ENCODE results near the gene GGTLC2. TPM values are rescaled to one million over a fixed set of nuclear protein-coding genes. Genes with fewer than 3 reads are reported as not detected.

Gene GGTLC2
- total RNA-seq, 1 experiment from 2014 or later = not detected

DNA sequence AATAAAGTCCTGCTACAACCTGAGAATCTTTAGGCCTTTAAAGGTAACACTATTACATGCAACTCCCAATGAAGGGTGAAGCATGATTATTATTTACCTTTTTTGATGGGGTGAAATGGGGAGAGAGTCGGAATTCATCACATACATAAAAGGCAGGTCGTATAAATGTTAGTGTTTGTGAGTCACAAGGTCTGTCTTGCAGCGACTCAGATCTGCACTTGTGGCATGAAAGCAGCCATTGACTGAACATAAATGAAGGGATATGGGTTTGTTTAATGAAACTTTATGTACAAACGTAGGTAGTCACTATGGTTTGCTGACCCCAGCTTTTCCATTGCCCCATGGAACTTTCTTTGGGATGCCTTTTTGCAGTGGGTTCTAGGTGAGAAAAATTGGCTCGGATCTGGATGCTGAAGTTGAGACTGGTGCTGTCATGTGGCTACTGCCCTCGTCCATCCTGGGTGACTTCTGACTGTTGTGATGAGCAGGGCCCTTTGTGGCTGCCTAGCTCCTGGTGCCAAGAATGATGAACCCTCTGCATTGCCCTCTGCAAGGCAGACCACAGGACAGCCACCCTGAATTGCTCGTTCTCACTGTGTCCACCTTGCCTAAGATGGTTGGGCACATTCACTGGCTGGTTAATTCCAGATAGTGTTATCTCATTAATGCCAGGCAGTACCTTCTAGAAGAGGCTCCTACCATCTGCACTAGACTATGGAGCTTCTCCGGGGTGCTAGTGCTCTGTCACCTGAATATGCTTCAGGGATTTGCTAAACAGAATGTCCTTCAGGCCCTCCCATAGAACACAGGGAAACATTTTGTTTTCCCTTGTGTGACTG is 11.3 kb downstream of the GGTLC2 start:
- BruUV-seq (replicated peaks) = no TSS peak
- TF ChIP-seq, protein P1, sequence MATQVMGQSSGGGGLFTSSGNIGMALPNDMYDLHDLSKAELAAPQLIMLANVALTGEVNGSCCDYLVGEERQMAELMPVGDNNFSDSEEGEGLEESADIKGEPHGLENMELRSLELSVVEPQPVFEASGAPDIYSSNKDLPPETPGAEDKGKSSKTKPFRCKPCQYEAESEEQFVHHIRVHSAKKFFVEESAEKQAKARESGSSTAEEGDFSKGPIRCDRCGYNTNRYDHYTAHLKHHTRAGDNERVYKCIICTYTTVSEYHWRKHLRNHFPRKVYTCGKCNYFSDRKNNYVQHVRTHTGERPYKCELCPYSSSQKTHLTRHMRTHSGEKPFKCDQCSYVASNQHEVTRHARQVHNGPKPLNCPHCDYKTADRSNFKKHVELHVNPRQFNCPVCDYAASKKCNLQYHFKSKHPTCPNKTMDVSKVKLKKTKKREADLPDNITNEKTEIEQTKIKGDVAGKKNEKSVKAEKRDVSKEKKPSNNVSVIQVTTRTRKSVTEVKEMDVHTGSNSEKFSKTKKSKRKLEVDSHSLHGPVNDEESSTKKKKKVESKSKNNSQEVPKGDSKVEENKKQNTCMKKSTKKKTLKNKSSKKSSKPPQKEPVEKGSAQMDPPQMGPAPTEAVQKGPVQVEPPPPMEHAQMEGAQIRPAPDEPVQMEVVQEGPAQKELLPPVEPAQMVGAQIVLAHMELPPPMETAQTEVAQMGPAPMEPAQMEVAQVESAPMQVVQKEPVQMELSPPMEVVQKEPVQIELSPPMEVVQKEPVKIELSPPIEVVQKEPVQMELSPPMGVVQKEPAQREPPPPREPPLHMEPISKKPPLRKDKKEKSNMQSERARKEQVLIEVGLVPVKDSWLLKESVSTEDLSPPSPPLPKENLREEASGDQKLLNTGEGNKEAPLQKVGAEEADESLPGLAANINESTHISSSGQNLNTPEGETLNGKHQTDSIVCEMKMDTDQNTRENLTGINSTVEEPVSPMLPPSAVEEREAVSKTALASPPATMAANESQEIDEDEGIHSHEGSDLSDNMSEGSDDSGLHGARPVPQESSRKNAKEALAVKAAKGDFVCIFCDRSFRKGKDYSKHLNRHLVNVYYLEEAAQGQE (IDR thresholded peaks at IDR 0.05; ENCODE audit: insufficient read depth in 1 of 2, low read depth in 2 of 2, low read length in 1 of 2) = no peak
- TF ChIP-seq, protein P2, sequence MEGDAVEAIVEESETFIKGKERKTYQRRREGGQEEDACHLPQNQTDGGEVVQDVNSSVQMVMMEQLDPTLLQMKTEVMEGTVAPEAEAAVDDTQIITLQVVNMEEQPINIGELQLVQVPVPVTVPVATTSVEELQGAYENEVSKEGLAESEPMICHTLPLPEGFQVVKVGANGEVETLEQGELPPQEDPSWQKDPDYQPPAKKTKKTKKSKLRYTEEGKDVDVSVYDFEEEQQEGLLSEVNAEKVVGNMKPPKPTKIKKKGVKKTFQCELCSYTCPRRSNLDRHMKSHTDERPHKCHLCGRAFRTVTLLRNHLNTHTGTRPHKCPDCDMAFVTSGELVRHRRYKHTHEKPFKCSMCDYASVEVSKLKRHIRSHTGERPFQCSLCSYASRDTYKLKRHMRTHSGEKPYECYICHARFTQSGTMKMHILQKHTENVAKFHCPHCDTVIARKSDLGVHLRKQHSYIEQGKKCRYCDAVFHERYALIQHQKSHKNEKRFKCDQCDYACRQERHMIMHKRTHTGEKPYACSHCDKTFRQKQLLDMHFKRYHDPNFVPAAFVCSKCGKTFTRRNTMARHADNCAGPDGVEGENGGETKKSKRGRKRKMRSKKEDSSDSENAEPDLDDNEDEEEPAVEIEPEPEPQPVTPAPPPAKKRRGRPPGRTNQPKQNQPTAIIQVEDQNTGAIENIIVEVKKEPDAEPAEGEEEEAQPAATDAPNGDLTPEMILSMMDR (IDR thresholded peaks at IDR 0.05) = no peak
- no peak for TF ChIP-seq POLR2AphosphoS5 (IDR thresholded peaks at IDR 0.05; ENCODE audit: low read depth, low read length)

DNA sequence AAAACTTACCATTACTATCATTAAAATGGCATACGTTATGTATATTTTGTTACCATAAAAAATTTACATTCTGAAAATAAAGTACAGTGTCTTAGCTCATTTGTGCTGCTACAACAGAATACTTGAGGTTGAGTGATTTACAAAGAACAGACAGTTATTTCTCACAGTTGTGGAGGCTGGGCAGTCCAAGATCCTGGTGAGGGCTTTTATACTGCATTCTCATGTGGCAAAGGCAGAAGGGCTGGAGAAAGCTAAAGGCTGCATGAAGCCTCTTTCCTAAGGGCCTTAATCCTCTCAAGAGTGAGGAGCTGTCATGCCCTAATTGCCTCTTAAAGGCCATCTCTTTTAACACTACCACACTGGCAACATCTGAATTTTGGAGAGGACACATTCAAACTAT is 13.3 kb downstream of the GGTLC2 start:
- TF ChIP-seq POLR2AphosphoS5 (IDR thresholded peaks at IDR 0.05; ENCODE audit: low read depth, low read length) = no peak
- no peak for TF ChIP-seq SIN3A (IDR thresholded peaks at IDR 0.05; ENCODE audit: borderline replicate concordance, insufficient read depth, low read depth, low read length)
- TF ChIP-seq TCF7L2 (IDR thresholded peaks at IDR 0.05; ENCODE audit: low read depth, low read length) = no peak
- TF ChIP-seq, protein P1 (IDR thresholded peaks at IDR 0.05; ENCODE audit: insufficient read depth in 1 of 2, low read depth in 2 of 2, low read length in 1 of 2) = no peak
- TF ChIP-seq, protein P2 (IDR thresholded peaks at IDR 0.05) = no peak
- Histone ChIP-seq H3K27ac (ENCODE audit: low read length) (no peak overlapping the region), H3K4me3 (ENCODE audit: low read depth in 2 of 2, low read length in 2 of 2) (no peak overlapping the region), H3K36me3 (ENCODE audit: control insufficient read depth, insufficient read depth, low read length) (no peaks in the 10 kb centered on the region), H3K9me3 (ENCODE audit: control insufficient read depth, insufficient read depth, low read depth, low read length) (no peaks in the 10 kb centered on the region), H3K27me3 (ENCODE audit: control insufficient read depth, insufficient read depth, low read length) (no peaks in the 10 kb centered on the region; the same call in 1 of the 2 replicates), H3K4me1 (ENCODE audit: control insufficient read depth, insufficient read depth, low read length) (no peaks in the 10 kb centered on the region)
- BruUV-seq (replicated peaks) = no TSS peak
- intact Hi-C loops (cut with micrococcal nuclease; ENCODE audit: unreplicated experiment) (no loop called here), in situ Hi-C loops (cut with HindIII; ENCODE audit: low pct_unique_long_range_greater_than_20kb, low sequenced_read_pairs) (no loop called here)
- ChIA-PET POLR2A (no interaction called here), CTCF (no interaction called here)
- no peak for ATAC-seq
- DNase-seq (ENCODE audit: low read depth, low spot score) = no peak

More for the DNA sequence above, 11.3 kb downstream of the GGTLC2 start:
- H3K27ac ChIP-seq (ENCODE audit: low read length) = no peak overlapping the region
- CTCF ChIA-PET = no interaction called here
- POLR2A ChIA-PET = no interaction called here
- H3K36me3 ChIP-seq (ENCODE audit: control insufficient read depth, insufficient read depth, low read length) = no peaks in the 10 kb centered on the region
- ATAC-seq = no peak
- in situ Hi-C loops (cut with HindIII; ENCODE audit: low pct_unique_long_range_greater_than_20kb, low sequenced_read_pairs) (no loop called here), intact Hi-C loops (cut with micrococcal nuclease; ENCODE audit: unreplicated experiment) (no loop called here)
- no peaks in the 10 kb centered on the region for H3K4me1 ChIP-seq (ENCODE audit: control insufficient read depth, insufficient read depth, low read length)
- no peak for DNase-seq (ENCODE audit: low read depth, low spot score)
- H3K9me3 ChIP-seq (ENCODE audit: control insufficient read depth, insufficient read depth, low read depth, low read length) = no peaks in the 10 kb centered on the region
- H3K4me3 ChIP-seq (ENCODE audit: low read depth in 2 of 2, low read length in 2 of 2) = no peak overlapping the region
- no peaks in the 10 kb centered on the region; the same call in 1 of the 2 replicates for H3K27me3 ChIP-seq (ENCODE audit: control insufficient read depth, insufficient read depth, low read length)

Measured in Panc1 (cell line).